Measurements from ENCODE around the gene MYOD1. TPM values are rescaled to one million over a fixed set of nuclear protein-coding genes. Genes with fewer than 3 reads are reported as not detected.
A peak's percentile ranks its signal among the peaks of the same experiment; 100 is the strongest.

Gene MYOD1
- total RNA-seq, 2 experiments from 2014 or later, result not detected

- no peaks in the 10 kb centered on the region for H3K36me3 Mint-ChIP-seq (ENCODE audit: low read depth)
- no peaks in the 10 kb centered on the region for H3K4me1 Mint-ChIP-seq (ENCODE audit: low read depth)
- ChIA-PET POLR2A (no interaction called here), CTCF (no interaction called here)
- DNase-seq (no peak), ATAC-seq (no peak)
- H3K27me3 Mint-ChIP-seq (ENCODE audit: low read depth), result peaks cover 59% of the 10 kb centered on the region
- H3K9me3 Mint-ChIP-seq (ENCODE audit: insufficient read depth), result no peaks in the 10 kb centered on the region
- no peak overlapping the region for H3K4me3 Mint-ChIP-seq
- no peak overlapping the region for H3K27ac Mint-ChIP-seq
Observed at GRCh38 chr11:17725174-17725573, 5.8 kb downstream of the MYOD1 start.

DNA sequence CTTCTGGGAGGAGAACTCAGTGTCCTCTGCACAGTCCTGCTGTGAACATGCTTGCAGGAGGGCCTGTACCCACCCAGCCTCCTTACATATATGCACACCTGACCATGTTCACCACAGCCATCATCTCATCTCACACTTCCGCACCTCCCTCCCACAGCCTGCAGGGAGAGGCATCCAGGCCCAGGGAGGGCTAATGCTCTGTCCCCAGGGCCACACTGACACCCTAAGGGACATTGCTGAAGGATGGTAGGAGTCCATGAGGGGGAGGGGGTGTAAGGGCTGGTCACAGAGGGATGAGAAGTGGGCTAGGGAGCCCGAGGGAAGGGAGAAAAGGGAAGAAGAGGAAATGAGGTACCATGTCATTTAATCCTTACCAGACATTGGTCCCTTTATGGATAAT, 10.8 kb downstream of the MYOD1 start:
- no peak overlapping the region for H3K4me3 Mint-ChIP-seq
- DNase-seq (no peak), ATAC-seq (no peak)
- H3K27ac Mint-ChIP-seq, result no peak overlapping the region
- H3K9me3 Mint-ChIP-seq (ENCODE audit: insufficient read depth), result no peaks in the 10 kb centered on the region
- peaks cover 50% of the 10 kb centered on the region for H3K27me3 Mint-ChIP-seq (ENCODE audit: low read depth)
- H3K36me3 Mint-ChIP-seq (ENCODE audit: low read depth), result no peaks in the 10 kb centered on the region
- POLR2A ChIA-PET, result interaction anchor here (1.6 kb wide), 1 partner anchor 249 kb away, joined by 4 read pairs; no protein-coding TSS in a partner anchor
- peaks cover 3% of the 10 kb centered on the region for H3K4me1 Mint-ChIP-seq (ENCODE audit: low read depth)
- CTCF ChIA-PET, result interaction anchor here (0.8 to 3.6 kb wide), 18 partner anchors 10 to 376 kb away, joined by 3 to 141 read pairs (median 4); partner anchors contain the start of gene MYOD1

- H3K27ac Mint-ChIP-seq, result no peak overlapping the region
- POLR2A ChIA-PET, result interaction anchor here (1.6 kb wide), 1 partner anchor 248 kb away, joined by 4 read pairs; no protein-coding TSS in a partner anchor
- peaks cover 44% of the 10 kb centered on the region for H3K27me3 Mint-ChIP-seq (ENCODE audit: low read depth)
- no peaks in the 10 kb centered on the region for H3K9me3 Mint-ChIP-seq (ENCODE audit: insufficient read depth)
- no peaks in the 10 kb centered on the region for H3K36me3 Mint-ChIP-seq (ENCODE audit: low read depth)
- peaks cover 3% of the 10 kb centered on the region for H3K4me1 Mint-ChIP-seq (ENCODE audit: low read depth)
- no peak overlapping the region for H3K4me3 Mint-ChIP-seq
- CTCF ChIA-PET, result interaction anchor here (0.7 to 3.6 kb wide), 44 partner anchors 8 to 920 kb away, joined by 3 to 141 read pairs (median 4); partner anchors contain the start of gene MYOD1
- ATAC-seq (peak; percentile 78), DNase-seq (peak; percentile 74)
Observed at GRCh38 chr11:17730608-17731462, 11.5 kb downstream of the MYOD1 start.

DNA sequence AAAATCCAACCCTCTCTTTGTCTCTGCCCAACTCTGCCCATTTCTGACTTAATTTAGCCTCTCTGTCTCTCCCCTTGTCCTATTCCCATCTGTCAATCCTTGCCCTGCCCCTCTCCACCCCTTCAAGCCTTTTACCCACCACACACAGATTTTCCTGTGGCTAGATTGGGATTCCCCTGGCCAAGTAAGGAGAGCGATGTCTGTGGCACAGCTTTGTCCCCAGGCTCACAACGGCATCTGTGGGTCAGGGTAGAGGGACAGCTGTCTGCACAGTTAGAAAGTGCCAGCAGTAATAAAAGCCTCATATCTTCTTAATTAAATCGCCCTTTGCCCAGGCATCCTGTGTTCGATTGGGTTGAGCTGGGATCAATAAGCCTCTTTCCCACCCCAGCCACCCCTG, 13.9 kb downstream of the MYOD1 start:
- no peaks in the 10 kb centered on the region for H3K9me3 Mint-ChIP-seq (ENCODE audit: insufficient read depth)
- H3K4me3 Mint-ChIP-seq, result no peak overlapping the region
- H3K36me3 Mint-ChIP-seq (ENCODE audit: low read depth), result no peaks in the 10 kb centered on the region
- POLR2A ChIA-PET, result no interaction called here
- H3K27me3 Mint-ChIP-seq (ENCODE audit: low read depth), result peaks cover 51% of the 10 kb centered on the region
- H3K27ac Mint-ChIP-seq, result no peak overlapping the region
- DNase-seq, result no peak
- peaks cover 3% of the 10 kb centered on the region for H3K4me1 Mint-ChIP-seq (ENCODE audit: low read depth)
- ATAC-seq, result no peak
- CTCF ChIA-PET, result interaction anchor here (1.4 kb wide), 1 partner anchor 135 kb away, joined by 3 read pairs; no protein-coding TSS in a partner anchor

- ChIA-PET POLR2A (no interaction called here), CTCF (interaction anchor here (0.9 kb wide), 1 partner anchor 245 kb away, joined by 3 read pairs; no protein-coding TSS in a partner anchor)
- Mint-ChIP-seq H3K27ac (no peak within 1 kb of the TSS), H3K27me3 (ENCODE audit: low read depth) (peaks cover 44% of the 10 kb centered on the region), H3K4me1 (ENCODE audit: low read depth) (peaks cover 3% of the 10 kb centered on the region), H3K9me3 (ENCODE audit: insufficient read depth) (no peaks in the 10 kb centered on the region), H3K4me3 (no peak within 1 kb of the TSS), H3K36me3 (ENCODE audit: low read depth) (no peaks in the 10 kb centered on the region)
- ATAC-seq, result no peak
- no peak for DNase-seq
Observed at GRCh38 chr11:17734418-17734911, 15.1 kb downstream of the MYOD1 start, which contains the start of gene KCNC1. TSS of gene KCNC1 (plus strand) at chr11:17734781. CDS start at chr11:17736003, 1,222 bp downstream.

DNA sequence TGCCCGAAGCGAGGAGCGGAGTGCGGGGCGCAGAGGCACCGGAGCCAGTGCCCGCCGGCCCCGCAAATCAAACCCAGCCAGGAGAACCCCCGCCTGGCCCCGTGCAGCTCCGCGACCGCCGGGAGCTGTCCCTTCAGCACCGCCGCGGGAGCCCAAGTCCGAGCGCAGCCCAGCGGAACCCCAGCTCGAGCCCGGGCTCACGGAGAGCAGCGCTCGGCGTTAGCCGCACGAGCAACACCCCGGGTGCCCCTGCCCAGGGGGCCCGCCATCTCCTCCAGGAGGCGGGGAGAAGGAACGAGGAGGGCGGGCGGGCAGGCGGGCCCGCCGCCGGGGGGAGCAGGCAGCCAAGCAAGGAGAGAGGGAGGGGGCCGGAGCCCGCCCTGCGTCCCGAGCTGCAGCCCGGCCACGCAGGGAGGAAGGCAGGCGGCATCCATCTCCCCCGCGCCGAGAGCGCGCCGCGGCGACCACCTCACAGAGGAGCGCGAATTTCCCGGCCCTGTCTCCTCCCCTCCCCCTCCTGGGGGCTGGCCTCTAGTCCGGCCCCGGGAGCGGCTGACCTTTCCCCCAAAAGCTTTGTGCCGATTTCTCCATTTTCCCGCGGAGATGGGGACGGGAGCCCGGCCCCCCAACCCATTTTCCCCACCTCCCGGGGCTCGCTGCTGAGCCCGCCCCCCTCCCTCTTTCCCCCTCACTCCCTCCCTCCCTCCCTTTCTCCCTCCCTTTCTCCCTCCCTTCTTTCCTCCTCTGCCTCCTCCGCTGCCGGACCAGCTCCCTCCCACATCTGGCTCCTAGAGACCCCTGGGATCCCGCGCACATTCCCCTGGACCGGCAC, 15.8 kb downstream of the MYOD1 start:
- H3K27me3 Mint-ChIP-seq (ENCODE audit: low read depth), result peaks cover 44% of the 10 kb centered on the region
- POLR2A ChIA-PET, result no interaction called here

GRCh38 chr11:17735818-17736578, 16.6 kb downstream of the MYOD1 start:
- peaks cover 3% of the 10 kb centered on the region for H3K4me1 Mint-ChIP-seq (ENCODE audit: low read depth)
- CTCF ChIA-PET, result no interaction called here
- H3K36me3 Mint-ChIP-seq (ENCODE audit: low read depth), result no peaks in the 10 kb centered on the region
- no peak for DNase-seq
- H3K4me3 Mint-ChIP-seq, result no peak overlapping the region
- no peak overlapping the region for H3K27ac Mint-ChIP-seq
- POLR2A ChIA-PET, result no interaction called here
- ATAC-seq, result no peak
- peaks cover 44% of the 10 kb centered on the region for H3K27me3 Mint-ChIP-seq (ENCODE audit: low read depth)
- no peaks in the 10 kb centered on the region for H3K9me3 Mint-ChIP-seq (ENCODE audit: insufficient read depth)

More for the DNA sequence above, 15.8 kb downstream of the MYOD1 start:
- peak; percentile 62 for DNase-seq
- Mint-ChIP-seq H3K36me3 (ENCODE audit: low read depth) (no peaks in the 10 kb centered on the region), H3K27ac (no peak overlapping the region), H3K4me1 (ENCODE audit: low read depth) (peaks cover 3% of the 10 kb centered on the region), H3K9me3 (ENCODE audit: insufficient read depth) (no peaks in the 10 kb centered on the region), H3K4me3 (no peak overlapping the region)
- ATAC-seq, result peak; percentile 72
- CTCF ChIA-PET, result interaction anchor here (0.9 kb wide), 1 partner anchor 244 kb away, joined by 3 read pairs; no protein-coding TSS in a partner anchor

- POLR2A ChIA-PET, result no interaction called here
- no peak for ATAC-seq
- H3K9me3 Mint-ChIP-seq (ENCODE audit: insufficient read depth), result no peaks in the 10 kb centered on the region
- H3K27me3 Mint-ChIP-seq (ENCODE audit: low read depth), result peaks cover 44% of the 10 kb centered on the region
- peaks cover 3% of the 10 kb centered on the region for H3K4me1 Mint-ChIP-seq (ENCODE audit: low read depth)
- H3K4me3 Mint-ChIP-seq, result no peak overlapping the region
- no peak for DNase-seq
- H3K36me3 Mint-ChIP-seq (ENCODE audit: low read depth), result no peaks in the 10 kb centered on the region
- H3K27ac Mint-ChIP-seq, result no peak overlapping the region
- CTCF ChIA-PET, result no interaction called here
Observed at GRCh38 chr11:17736579-17736893, 17.2 kb downstream of the MYOD1 start.

DNA sequence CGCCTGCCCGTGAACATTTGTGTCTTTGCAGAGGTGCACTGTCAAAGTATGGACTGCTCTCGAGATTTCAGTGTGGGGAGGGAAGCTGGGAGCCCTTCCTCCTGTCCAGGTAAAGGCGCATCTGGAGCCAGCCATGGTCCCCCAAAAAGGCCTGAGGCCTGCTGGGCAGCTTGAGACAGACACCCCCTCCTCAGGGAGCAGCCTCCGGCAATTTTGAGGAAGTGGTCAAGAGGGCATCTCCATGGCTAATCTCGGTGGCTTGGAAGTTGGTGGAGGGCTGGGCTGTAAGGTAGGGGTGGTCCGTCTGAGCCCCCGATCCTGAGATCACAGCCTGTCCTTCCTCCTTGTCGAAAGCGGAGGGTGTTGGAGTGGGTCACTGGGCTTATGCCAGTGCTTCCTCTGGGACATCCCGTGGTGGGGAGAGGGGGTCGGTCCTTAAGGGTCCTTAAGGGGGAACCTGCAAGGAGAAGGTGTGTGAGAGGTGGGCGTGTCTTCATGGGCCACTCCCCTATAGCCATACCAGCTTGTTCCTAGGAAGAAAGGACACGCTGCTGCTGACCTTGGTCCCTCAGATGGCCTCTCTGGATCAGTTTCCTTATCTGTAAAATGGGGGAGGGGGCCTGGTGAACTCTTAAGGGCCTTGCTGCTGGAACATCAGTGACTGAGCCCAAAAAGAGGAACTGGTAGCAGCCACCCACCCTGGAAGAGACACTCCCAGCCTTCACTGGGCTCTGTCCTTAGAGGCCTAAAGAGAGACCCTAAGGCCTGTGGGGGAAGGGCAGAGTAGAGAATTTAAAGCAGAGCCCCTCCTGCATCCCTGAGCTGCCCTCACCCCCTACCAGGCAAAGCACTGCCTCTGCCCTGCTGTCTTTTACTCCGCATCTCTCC, 17.8 kb downstream of the MYOD1 start:
- peaks cover 39% of the 10 kb centered on the region for H3K27me3 Mint-ChIP-seq (ENCODE audit: low read depth)
- peaks cover 3% of the 10 kb centered on the region for H3K4me1 Mint-ChIP-seq (ENCODE audit: low read depth)
- no peak overlapping the region for H3K27ac Mint-ChIP-seq
- ChIA-PET POLR2A (no interaction called here), CTCF (no interaction called here)
- DNase-seq (no peak), ATAC-seq (no peak)
- no peak overlapping the region for H3K4me3 Mint-ChIP-seq
- no peaks in the 10 kb centered on the region for H3K9me3 Mint-ChIP-seq (ENCODE audit: insufficient read depth)
- no peaks in the 10 kb centered on the region for H3K36me3 Mint-ChIP-seq (ENCODE audit: low read depth)

DNA sequence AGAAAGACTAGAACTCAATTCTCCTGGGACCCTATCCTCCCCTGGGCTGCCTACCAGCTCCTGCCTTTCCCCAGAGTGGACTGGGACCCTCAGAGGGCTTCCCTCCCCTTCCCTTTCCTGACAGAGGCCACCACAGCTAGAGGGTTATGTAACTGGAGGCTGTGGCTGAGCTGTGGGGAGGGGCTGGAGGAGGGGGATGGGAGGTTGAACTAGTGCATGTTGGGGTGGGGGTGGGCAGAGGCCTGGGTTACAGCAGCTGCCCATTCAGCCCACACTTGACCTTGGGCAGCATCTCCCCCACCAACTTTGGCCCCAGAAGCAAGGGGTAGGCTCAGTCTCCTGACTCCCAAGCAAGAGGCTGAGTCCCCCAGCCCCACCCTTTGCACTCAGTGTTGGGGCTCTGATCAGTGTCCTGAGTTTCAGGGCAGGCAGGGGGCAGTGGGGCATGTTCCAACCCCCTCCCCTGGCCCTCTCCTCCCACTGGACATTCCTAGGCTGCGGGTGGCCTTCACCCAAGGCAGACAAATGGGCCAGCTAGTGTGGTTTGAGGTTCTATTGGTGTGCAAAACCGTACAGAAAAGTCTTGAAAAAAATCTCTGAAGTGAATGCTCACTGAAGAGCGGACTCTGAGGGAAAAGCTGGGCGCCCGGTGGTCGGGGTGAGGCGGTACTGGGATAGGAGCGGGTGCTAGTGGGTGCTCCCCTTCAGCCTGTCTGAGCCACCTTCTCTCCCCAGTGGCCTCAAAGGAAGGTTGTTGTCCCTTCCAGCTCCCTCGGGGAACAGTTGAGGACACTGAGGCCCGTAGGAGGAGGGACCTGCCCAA, 19.0 kb downstream of the MYOD1 start:
- DNase-seq (no peak), ATAC-seq (no peak)
- ChIA-PET POLR2A (no interaction called here), CTCF (no interaction called here)
- Mint-ChIP-seq H3K4me1 (ENCODE audit: low read depth) (peaks cover 3% of the 10 kb centered on the region), H3K27ac (no peak overlapping the region), H3K9me3 (ENCODE audit: insufficient read depth) (no peaks in the 10 kb centered on the region), H3K4me3 (no peak overlapping the region), H3K27me3 (ENCODE audit: low read depth) (peaks cover 27% of the 10 kb centered on the region), H3K36me3 (ENCODE audit: low read depth) (no peaks in the 10 kb centered on the region)

All from activated CD8-positive, alpha-beta T cell treated with anti-CD3 and anti-CD28 coated beads, Interleukin-2, amount 10 ng/mL, durations not matched to agents 7 days and 5 days (primary cell).